Right lobe of liver (tissue), 6 donors: Measurements from ENCODE around the gene CCDC33. TPM values are rescaled to one million over a fixed set of nuclear protein-coding genes. Genes with fewer than 3 reads are reported as not detected.

Experiments
- ATAC-seq, 4 donors: fragments of 200-7000 bp; cut with Tn5 transposase; one replicate each; pipeline ENCODE4 v1.9.1; 2020; ENCODE audit warnings: mild to moderate bottlenecking in 4 of 4, moderate library complexity in 4 of 4
- DNase-seq, 3 donors: peaks; one replicate each; pipeline ENCODE4 v3.0.0-alpha.2; 2020
- H3K27ac ChIP-seq, 3 donors: fragments of 200-600 bp; one replicate each; pipeline ENCODE4 v1.8.0; 2022
- H3K27me3 ChIP-seq, 2 donors: fragments of 200-600 bp; one replicate each; pipeline ENCODE4 v1.8.0; 2022
- H3K36me3 ChIP-seq, 4 donors: fragments of 200-600 bp; sonication (generic) in 1 of 4; one replicate each; pipeline versions ENCODE4 v1.5.1 to v1.8.0; 2017 to 2022; ENCODE audit warnings: control low read depth in 1 of 4
- H3K4me1 ChIP-seq, 4 donors: fragments of 200-600 bp; sonication (generic) in 1 of 4; one replicate each; pipeline versions ENCODE4 v1.5.1 to v1.8.0; 2017 to 2022; ENCODE audit warnings: control low read depth in 1 of 4
- H3K4me3 ChIP-seq, 3 donors: fragments of 200-600 bp; one replicate each; pipeline ENCODE4 v1.8.0; 2022
- H3K9me3 ChIP-seq, 4 donors: fragments of 200-600 bp; sonication (generic) in 1 of 4; one replicate each; pipeline versions ENCODE4 v1.5.1 to v1.8.0; 2017 to 2022; ENCODE audit warnings: control low read depth in 1 of 4
- CTCF ChIP-seq, 4 donors: fragments of 200-600 bp in 3 of 4; fragments of 450-650 bp in 1 of 4; IDR thresholded peaks; one replicate each; pipeline versions ENCODE4 v1.5.1 to v1.8.0; 2016 to 2022; ENCODE audit warnings: antibody characterized with exemption in 4 of 4, mild to moderate bottlenecking in 2 of 4
- POLR2A ChIP-seq: fragments of 450-650 bp; IDR thresholded peaks from one replicate; pipeline ENCODE4 v1.6.1; 2017; ENCODE audit warnings: antibody characterized with exemption, mild to moderate bottlenecking
- WGBS: methylation state at CpG from one replicate; pipeline ENCODE4 v1.1.6; 2018; ENCODE audit warnings: low coverage, low lambda C conversion rate; ENCODE audit not compliant: insufficient coverage; ENCODE audit errors: missing lambda C conversion rate; 5-methylcytosine and 5-hydroxymethylcytosine counted together
- intact Hi-C, 2 donors: fragments of 100-400 bp; cut with DNase I; formaldehyde crosslinking; loops; one replicate each; pipeline versions ENCODE4 v1.11.2 to v1.14.1; 2022
- total RNA-seq, 6 experiments: library from RNA; depleted of rRNA in 2 of 6; stranded (reverse); fragments of >200 nt in 2 of 6; fragmentation: NEBNext Ultra II Directional in 3 of 6; extraction: Animal tissue kit (Norgen Biotek cat#: 25700) in 3 of 6; gene quantifications; one replicate each; pipeline versions ENCODE4 v1.1.0 to v1.2.4, GENCODE V29; 2016 to 2023
- donor health status: DM: no; HTN: yes; CAD: no.
- donor health status: DM: no; HTN: no; CAD: no.
- donor health status: DM: no; HTN: no; CAD: no.
- donor health status: DM: no; HTN: yes; CAD: no.
- donor health status: DM: no; HTN: yes; CAD: no.

Gene CCDC33
- total RNA-seq, 6 experiments from 2014 or later: not detected

DNA sequence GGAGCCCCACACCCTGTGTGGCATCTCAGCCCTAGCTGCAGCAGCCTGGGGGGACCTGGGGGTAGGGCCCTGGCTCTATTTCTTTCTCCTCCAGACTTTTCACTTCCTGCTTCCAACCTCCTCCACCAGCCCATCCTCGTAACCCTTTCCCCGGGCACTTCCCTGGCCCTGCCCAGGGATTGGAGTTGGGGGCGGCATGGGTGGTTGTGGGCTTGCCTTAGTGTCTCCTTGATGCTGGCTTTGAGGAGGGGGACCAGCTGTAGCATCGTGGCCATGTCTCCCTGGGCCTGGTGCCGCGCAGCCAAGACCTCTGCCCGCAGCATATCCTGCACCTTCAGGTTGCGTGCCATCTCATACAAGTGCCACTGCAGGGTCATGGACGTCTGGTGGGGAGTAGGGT lies 103.2 kb downstream of the CCDC33 start:
- H3K4me3 ChIP-seq: no peak overlapping the region
- no peaks in the 10 kb centered on the region for H3K27me3 ChIP-seq
- 95% methylated on average over 4 of the region's 9 CpGs for WGBS
- H3K36me3 ChIP-seq: no peaks in the 10 kb centered on the region
- no peaks in the 10 kb centered on the region for H3K4me1 ChIP-seq
- no peaks in the 10 kb centered on the region for H3K9me3 ChIP-seq
- H3K27ac ChIP-seq: no peak overlapping the region
- no peak for TF ChIP-seq POLR2A
- no peak for TF ChIP-seq CTCF (IDR thresholded peaks at IDR 0.05)
- DNase-seq (no peak), ATAC-seq (no peak)
- intact Hi-C loops: no loop called here

GRCh38 chr15:74340150-74340549 lies 104.0 kb downstream of the CCDC33 start:
- no peak overlapping the region for H3K4me3 ChIP-seq
- H3K27ac ChIP-seq: no peak overlapping the region
- H3K4me1 ChIP-seq: no peaks in the 10 kb centered on the region
- DNase-seq (no peak), ATAC-seq (no peak)
- no peak for TF ChIP-seq POLR2A
- no peak for TF ChIP-seq CTCF (IDR thresholded peaks at IDR 0.05)
- intact Hi-C loops: no loop called here
- H3K36me3 ChIP-seq: no peaks in the 10 kb centered on the region
- H3K27me3 ChIP-seq: no peaks in the 10 kb centered on the region
- 15% methylated on average over 3 of the region's 4 CpGs for WGBS
- H3K9me3 ChIP-seq: no peaks in the 10 kb centered on the region

- H3K27me3 ChIP-seq: no peaks in the 10 kb centered on the region
- no peak overlapping the region for H3K27ac ChIP-seq
- no peaks in the 10 kb centered on the region for H3K9me3 ChIP-seq
- intact Hi-C loops: no loop called here
- H3K36me3 ChIP-seq: no peaks in the 10 kb centered on the region
- H3K4me1 ChIP-seq: no peaks in the 10 kb centered on the region
- 88% methylated on average over 6 of the region's 14 CpGs for WGBS
- no peak overlapping the region for H3K4me3 ChIP-seq
- DNase-seq (no peak), ATAC-seq (no peak)
- TF ChIP-seq CTCF (IDR thresholded peaks at IDR 0.05): no peak
- TF ChIP-seq POLR2A: no peak
Observed at GRCh38 chr15:74343127-74343796, 107.1 kb downstream of the CCDC33 start.

DNA sequence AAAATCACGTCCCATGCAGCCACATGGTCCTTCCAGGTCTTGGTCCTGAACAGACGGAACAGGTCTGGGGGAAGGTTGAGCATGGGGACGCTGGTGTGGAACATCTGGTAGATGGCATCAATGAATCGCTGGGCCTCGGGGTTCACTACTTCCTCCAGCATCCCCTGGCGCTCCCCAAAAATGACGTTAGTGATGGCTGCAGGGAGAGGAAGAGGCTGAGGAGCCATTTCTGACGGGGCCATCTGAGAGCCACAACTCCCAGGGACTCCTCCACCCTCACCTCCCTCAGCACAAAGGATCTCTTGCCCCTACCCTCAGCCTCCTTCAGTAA lies 107.6 kb downstream of the CCDC33 start:
- Histone ChIP-seq H3K4me3 (no peak overlapping the region), H3K27me3 (no peaks in the 10 kb centered on the region), H3K4me1 (no peaks in the 10 kb centered on the region), H3K27ac (no peak overlapping the region), H3K9me3 (no peaks in the 10 kb centered on the region), H3K36me3 (no peaks in the 10 kb centered on the region)
- DNase-seq (no peak), ATAC-seq (no peak)
- TF ChIP-seq CTCF (IDR thresholded peaks at IDR 0.05): no peak
- intact Hi-C loops: no loop called here
- 86% methylated on average over 1 of the region's 8 CpGs for WGBS

GRCh38 chr15:74345051-74345450 lies 108.9 kb downstream of the CCDC33 start:
- H3K27me3 ChIP-seq: no peaks in the 10 kb centered on the region
- intact Hi-C loops: no loop called here
- no peaks in the 10 kb centered on the region for H3K36me3 ChIP-seq
- H3K27ac ChIP-seq: no peak overlapping the region
- TF ChIP-seq POLR2A (no peak), CTCF (IDR thresholded peaks at IDR 0.05) (no peak)
- 83% methylated on average over 2 of the region's 10 CpGs for WGBS
- no peak overlapping the region for H3K4me3 ChIP-seq
- H3K4me1 ChIP-seq: no peaks in the 10 kb centered on the region
- no peaks in the 10 kb centered on the region for H3K9me3 ChIP-seq
- no peak for ATAC-seq
- DNase-seq: no peak
